Brain microvascular endothelial cell (primary cell): ENCODE data around the gene ANGEL1.

ENCODE experiments used
- DNase-seq: peaks from one replicate; pipeline ENCODE4 v3.0.0-alpha.2; 2020
- H3K27ac ChIP-seq: fragments of 250-450 bp; sonication (Bioruptor Pico); 2 replicates; pipeline ENCODE4 v1.5.1; 2020; ENCODE audit warnings: mild to moderate bottlenecking, moderate library complexity
- H3K27me3 ChIP-seq: fragments of 250-450 bp; sonication (Bioruptor Pico); replicated peaks from 2 replicates; pipeline ENCODE4 v1.5.1; 2020; ENCODE audit warnings: mild to moderate bottlenecking
- H3K36me3 ChIP-seq: fragments of 250-450 bp; sonication (Bioruptor Pico); replicated peaks from 2 replicates; pipeline ENCODE4 v1.5.1; 2020; ENCODE audit warnings: mild to moderate bottlenecking
- H3K4me3 ChIP-seq: 2 replicates; pipeline ENCODE4 v1.5.1; 2011; ENCODE audit warnings: low read depth, mild to moderate bottlenecking, control low read depth, low read length, moderate library complexity
- in situ Hi-C: cut with HindIII; loops from 2 replicates; pipeline ENCODE4 v1.10.0; 2017; ENCODE audit warnings: low sequenced_read_pairs, low pct_ligation_motif_present
- TF ChIP-seq, protein P1 (sequence below): IDR thresholded peaks from 2 replicates; pipeline ENCODE4 v1.5.1; 2011; ENCODE audit warnings: low read depth, mild to moderate bottlenecking, moderate library complexity, low read length, control low read depth, inconsistent platforms; ENCODE audit errors: missing control alignments

ANGEL1 gene

DNA sequence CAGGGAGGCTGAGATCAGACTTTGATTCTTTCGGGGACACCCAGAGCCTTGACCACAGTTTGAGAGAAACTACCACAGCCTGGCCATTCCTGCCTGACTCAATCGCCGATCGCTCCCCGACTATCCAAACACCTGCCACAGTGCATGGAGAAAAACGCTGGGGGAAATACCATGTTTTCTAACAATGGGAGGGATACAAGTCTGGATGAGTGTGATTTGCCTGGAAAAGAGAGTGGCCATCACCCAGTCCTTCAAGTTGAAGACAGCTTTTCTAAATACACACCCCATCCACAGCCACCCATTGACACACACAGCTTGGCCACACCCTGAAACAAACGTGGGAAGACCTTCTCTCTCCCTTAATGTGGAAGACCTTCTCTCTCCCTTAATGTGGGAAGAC, 58.1 kb downstream of the ANGEL1 start:
- in situ Hi-C loops: no loop called here
- H3K36me3 ChIP-seq: no peaks in the 10 kb centered on the region
- TF ChIP-seq, protein P1, sequence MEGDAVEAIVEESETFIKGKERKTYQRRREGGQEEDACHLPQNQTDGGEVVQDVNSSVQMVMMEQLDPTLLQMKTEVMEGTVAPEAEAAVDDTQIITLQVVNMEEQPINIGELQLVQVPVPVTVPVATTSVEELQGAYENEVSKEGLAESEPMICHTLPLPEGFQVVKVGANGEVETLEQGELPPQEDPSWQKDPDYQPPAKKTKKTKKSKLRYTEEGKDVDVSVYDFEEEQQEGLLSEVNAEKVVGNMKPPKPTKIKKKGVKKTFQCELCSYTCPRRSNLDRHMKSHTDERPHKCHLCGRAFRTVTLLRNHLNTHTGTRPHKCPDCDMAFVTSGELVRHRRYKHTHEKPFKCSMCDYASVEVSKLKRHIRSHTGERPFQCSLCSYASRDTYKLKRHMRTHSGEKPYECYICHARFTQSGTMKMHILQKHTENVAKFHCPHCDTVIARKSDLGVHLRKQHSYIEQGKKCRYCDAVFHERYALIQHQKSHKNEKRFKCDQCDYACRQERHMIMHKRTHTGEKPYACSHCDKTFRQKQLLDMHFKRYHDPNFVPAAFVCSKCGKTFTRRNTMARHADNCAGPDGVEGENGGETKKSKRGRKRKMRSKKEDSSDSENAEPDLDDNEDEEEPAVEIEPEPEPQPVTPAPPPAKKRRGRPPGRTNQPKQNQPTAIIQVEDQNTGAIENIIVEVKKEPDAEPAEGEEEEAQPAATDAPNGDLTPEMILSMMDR: no peak

DNA sequence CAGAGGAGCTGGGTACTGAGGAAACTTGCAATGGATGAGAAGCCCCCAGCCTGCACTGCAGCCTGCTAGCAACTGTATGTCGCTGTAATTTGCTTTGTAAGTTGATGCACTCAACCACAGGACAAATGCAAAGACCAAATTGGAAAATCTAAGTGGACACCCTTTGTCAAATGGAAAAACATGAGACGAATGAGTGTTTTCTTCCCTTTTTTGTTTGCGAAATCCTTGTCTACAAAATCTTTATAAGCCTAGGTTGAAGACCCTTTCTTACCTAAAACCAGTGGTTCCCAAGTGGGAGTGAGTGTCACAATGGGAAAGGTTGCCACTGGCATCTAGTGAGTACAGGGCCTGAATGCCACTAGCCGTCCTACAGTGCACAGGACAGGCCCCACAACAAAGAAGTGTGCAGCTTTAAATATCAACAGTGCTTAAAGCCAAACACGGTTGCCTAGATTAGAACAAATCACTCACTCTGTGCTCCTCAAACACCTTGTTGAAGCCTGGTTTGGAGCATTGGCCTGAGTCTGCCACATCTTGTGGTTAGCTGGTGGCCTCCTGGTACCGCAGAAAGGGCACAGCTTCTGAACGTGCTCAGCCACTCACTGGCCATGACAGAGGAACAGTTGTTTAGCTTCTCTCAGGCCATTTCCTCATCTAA, 59.0 kb downstream of the ANGEL1 start:
- in situ Hi-C loops: no loop called here
- Histone ChIP-seq H3K27me3 (no peaks in the 10 kb centered on the region), H3K36me3 (no peaks in the 10 kb centered on the region), H3K27ac (no peak overlapping the region), H3K4me3 (no peak overlapping the region)
- no peak for DNase-seq
- TF ChIP-seq, protein P1: no peak

More for the DNA sequence above, 58.1 kb downstream of the ANGEL1 start:
- Histone ChIP-seq H3K27me3 (no peaks in the 10 kb centered on the region), H3K27ac (no peak overlapping the region), H3K4me3 (no peak overlapping the region)
- no peak for DNase-seq

DNA sequence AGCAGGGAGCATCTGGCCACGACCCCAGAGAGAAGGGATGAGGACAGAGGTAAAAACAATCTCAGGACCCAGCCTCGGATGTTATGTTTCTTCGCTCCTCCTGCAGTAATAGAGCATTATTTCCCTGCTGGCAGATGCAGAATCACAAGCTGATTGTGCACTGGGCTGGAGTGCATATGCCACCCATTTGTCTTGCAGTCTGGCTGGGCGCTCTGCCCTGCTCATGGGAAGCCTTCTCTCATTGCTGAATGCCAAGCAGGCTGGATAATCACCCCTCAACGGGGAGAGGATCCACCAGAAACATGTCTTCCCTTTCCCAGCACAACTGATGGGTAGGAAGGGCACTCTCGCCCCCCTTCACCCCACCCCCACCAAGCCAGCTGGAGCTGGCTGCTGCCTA, 59.9 kb downstream of the ANGEL1 start:
- Histone ChIP-seq H3K27ac (no peak overlapping the region), H3K27me3 (no peaks in the 10 kb centered on the region), H3K36me3 (no peaks in the 10 kb centered on the region), H3K4me3 (no peak overlapping the region)
- TF ChIP-seq, protein P1: no peak
- no peak for DNase-seq
- in situ Hi-C loops: no loop called here

DNA sequence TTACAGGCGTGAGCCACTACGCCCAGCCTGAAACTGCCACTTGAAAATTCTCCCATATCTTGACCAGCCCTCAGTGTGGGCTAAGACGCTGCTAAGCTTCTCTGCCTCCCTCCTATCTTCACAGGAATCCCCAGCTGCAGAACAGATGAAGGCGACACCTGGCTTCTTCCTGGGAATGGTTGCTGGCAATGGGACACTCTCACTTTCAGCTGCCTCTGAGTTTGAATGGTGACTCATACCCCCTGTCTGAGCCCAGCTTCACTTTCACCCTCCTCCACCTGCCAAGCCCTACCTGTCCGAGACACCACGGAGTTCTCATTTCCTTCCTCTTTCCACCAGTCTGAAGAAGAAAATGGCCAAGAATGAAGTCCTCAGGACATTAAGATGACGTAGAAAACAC, 69.7 kb downstream of the ANGEL1 start:
- Histone ChIP-seq H3K27me3 (no peaks in the 10 kb centered on the region), H3K36me3 (no peaks in the 10 kb centered on the region), H3K4me3 (no peak overlapping the region), H3K27ac (no peak overlapping the region)
- in situ Hi-C loops: no loop called here
- no peak for DNase-seq
- TF ChIP-seq, protein P1: no peak

DNA sequence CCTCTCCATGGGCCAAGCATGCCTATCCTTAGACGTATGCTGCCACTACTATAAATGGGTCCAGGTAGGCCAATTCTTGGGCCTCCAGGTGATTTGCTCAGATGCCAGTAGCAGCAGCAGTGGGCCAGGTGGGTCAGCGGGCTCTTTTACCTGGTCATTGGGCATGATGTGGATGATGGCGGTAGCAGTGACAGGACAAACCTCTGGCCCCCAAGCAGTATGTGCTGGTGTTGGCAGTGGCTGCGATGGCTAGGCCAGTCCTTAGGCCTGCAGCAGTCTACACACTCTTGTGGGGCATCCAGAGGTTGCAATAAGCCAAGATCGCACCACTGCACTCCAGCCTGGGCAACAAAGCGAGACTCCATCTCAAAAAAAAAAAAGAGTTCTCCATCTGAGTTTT, 70.5 kb downstream of the ANGEL1 start:
- in situ Hi-C loops: no loop called here
- DNase-seq: no peak
- Histone ChIP-seq H3K36me3 (no peaks in the 10 kb centered on the region), H3K4me3 (no peak overlapping the region), H3K27me3 (no peaks in the 10 kb centered on the region), H3K27ac (no peak overlapping the region)
- TF ChIP-seq, protein P1: no peak

DNA sequence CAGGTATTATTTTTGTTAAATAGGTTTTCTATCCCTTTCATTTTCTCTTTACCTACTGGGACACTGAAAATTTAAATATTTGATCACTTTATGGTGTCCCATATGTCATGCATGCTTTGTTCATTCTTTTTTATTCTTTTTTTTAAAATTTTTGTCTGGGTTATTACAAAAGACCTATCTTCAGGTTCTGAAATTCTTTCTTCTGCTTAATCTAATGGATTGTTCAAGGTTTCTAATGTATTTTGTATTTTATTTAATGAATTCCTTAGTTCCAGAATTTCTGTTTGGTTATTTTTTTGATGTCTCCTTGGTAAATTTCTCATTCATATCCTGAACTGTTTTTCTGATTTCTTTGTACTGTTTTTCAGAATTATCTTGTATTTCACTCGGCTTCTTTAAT, 71.6 kb downstream of the ANGEL1 start:
- in situ Hi-C loops: no loop called here
- Histone ChIP-seq H3K27me3 (no peaks in the 10 kb centered on the region), H3K4me3 (no peak overlapping the region), H3K27ac (no peak overlapping the region), H3K36me3 (no peaks in the 10 kb centered on the region)
- no peak for DNase-seq
- TF ChIP-seq, protein P1: no peak
